GM10847 (cell line): ENCODE results near the gene TBC1D14.

Experiments used
- POLR2A ChIP-seq: IDR thresholded peaks from 2 replicates; pipeline ENCODE4 v1.6.1; 2011; ENCODE audit not compliant: insufficient read length; ENCODE audit errors: extremely low read depth

The TBC1D14 gene, protein sequence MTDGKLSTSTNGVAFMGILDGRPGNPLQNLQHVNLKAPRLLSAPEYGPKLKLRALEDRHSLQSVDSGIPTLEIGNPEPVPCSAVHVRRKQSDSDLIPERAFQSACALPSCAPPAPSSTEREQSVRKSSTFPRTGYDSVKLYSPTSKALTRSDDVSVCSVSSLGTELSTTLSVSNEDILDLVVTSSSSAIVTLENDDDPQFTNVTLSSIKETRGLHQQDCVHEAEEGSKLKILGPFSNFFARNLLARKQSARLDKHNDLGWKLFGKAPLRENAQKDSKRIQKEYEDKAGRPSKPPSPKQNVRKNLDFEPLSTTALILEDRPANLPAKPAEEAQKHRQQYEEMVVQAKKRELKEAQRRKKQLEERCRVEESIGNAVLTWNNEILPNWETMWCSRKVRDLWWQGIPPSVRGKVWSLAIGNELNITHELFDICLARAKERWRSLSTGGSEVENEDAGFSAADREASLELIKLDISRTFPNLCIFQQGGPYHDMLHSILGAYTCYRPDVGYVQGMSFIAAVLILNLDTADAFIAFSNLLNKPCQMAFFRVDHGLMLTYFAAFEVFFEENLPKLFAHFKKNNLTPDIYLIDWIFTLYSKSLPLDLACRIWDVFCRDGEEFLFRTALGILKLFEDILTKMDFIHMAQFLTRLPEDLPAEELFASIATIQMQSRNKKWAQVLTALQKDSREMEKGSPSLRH

DNA sequence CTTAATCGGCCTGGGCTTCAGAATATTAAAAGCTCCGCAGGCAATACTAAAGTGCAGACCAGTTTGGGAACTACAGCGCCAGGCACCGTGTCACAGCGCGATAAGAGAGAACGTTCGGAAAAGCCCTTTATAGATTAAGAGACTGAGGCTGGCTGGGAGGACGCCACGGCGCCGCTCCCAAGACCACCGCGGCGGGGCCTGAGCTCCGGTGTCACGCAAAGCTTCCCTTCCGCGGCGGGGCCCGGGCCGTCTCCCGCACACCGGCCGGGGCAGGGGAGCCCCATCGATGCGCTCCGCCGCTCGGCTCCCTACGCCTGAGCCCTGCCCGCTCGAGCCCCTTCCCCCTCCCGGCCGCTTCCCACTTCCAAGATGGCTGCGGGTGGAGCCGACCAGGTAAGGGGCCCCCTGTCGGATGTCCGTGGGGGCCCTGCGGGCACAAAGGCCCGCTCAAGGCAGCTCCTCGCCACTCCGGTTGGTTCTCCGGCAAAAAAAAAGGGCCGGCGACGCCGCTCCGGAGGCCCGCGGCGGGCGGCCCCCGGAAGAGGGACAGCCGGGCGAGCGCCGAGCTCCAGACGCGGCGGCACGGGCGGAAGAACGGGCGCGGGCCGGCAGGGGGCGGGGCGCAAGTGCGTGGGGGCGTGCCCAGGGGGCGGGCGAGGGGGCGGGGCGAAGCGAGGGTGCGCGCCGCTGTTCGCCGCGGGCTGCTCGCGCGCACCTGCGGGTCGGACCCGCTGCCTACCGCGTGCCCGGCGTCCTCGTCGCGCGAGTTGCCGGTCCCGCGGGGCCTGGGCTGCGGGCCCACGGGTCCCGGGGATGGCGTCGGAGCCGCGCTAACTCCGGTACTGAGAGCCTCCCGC is at the start of gene TBC1D14:
TBC1D14 (plus strand) TSS at position 714 of the 857 bp plus-strand sequence. CDS start 13,564 bp downstream, outside the sequence.
- peak; percentile 61 for TF ChIP-seq POLR2A

DNA sequence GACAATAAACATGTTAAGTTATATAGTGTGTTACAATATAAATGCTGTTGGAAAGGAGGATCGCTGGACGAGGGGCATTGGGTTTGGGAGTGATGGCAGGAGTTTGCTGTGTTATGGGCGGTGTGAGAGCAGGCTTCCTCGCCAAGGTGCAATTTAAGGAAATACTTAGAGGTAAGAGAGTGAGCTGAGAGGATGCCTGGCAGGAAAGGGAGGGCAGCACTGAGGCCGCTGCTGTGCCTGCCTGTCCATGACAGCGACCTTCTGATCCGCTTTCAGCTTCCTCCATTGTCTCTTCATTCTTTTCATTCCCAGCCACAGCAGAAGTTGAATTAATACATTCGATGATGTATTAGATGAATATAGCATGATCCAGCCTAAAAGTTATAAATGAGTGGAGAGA is 41.2 kb upstream of the TBC1D14 start:
- TF ChIP-seq POLR2A, result no peak

DNA sequence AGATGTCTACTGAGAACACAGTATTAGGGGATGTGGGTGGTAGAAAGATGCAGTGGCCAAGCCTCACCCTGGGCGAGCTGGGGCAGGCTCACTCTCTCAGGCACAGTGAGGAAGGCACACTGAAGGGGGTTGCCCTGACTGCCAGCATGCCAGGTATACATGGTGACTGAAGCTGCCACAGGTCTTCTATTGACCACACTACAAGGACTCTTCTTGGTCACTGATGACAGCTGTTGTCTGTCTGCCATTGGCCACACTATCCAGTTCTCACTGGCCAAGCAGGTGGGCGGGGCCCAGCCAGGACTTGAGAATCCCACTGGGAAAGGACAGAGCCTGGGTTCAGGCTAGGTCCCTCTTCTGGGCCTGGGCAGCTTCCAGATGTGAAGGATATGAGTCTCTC is 39.7 kb upstream of the TBC1D14 start:
- TF ChIP-seq POLR2A, result no peak

DNA sequence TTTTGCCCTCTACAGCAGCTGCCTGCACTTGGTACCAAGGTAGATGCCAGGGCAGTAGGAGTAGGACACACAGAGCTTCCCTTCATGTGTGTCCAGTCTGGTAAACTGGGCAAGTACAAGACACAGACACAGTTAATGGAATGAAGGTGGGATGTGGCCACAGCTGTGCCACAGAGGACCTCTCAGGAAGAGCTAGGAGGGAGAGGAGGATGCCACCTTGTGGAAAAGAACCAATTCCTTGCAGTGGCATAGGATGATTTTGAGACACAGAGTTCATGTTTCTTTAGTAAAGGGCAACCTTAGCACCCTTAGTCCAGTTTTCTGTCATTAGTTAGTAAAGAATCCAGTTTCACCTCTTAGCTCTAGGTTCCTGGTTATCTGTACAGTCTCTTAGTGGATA is 36.3 kb upstream of the TBC1D14 start:
- no peak for TF ChIP-seq POLR2A

DNA sequence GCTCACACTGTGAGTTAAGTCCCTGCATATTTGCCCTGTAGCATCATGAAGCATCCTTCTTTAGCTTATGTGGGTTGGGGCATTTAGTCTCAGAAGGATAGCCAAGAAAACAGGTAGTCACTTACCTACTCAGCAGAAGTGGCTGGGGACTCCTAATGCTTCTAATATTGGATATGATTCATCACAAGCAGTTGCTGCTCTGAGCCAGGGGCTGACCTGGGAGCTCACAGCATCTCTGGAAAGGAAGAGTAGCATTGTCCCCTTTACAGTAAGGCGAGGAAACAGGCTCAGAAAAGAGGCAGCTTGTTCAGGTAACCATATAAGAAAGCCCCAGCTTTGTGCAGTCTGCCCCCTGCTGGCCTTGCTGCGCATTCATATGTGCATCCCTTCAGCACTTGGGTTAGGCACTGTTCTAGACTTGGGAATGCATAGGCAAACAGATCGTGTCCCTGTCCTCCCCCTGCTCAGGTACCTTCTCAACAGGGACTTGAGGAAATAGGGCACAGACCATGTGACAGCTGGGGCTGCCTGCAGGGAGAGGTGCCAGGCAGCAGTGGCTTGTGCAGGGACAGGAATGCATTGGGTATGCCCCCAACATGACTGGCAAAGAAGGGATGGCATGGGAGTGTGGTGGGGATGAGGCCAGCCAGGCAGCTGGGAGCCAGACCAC is 35.7 kb upstream of the TBC1D14 start:
- no peak for TF ChIP-seq POLR2A

DNA sequence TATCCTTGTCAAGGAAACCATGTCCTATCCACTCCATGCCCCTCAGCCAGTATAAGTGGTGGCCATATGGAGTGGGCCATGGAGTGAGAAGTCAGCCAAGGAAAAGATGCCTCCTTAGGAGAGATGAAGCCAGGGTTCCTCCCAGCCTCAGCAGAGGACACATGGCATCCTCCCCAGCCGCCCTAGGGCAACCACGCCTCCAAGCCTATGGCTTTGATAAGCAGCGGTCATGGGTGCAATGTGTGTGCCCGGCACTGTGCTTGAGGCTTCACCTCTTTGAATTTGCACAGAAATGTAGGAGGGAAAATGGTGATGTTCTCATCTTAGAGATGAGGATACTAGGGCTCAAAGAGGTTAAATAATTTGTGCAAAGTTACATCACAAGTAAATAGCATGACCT is 34.6 kb upstream of the TBC1D14 start:
- TF ChIP-seq POLR2A, result no peak

DNA sequence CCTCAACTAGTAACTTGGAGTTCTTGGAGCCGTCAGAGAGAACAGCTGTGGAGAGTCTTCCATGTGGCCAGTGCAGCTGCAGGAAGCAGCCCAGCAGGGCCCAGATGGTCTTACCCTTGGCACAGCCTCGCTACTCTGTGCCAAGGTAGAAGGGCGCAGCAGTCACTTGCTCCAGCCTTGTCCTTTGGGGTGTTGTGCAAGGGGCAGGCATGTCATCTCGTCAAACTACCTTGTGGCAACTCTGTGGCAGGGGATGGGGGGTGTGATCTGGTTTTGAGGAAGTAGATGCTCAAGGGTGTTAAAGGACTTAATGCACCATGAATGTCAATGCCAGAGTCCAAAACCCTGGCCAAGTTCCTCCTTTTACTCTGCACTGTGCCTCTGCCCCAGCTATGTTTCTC is 34.2 kb upstream of the TBC1D14 start:
- no peak for TF ChIP-seq POLR2A

DNA sequence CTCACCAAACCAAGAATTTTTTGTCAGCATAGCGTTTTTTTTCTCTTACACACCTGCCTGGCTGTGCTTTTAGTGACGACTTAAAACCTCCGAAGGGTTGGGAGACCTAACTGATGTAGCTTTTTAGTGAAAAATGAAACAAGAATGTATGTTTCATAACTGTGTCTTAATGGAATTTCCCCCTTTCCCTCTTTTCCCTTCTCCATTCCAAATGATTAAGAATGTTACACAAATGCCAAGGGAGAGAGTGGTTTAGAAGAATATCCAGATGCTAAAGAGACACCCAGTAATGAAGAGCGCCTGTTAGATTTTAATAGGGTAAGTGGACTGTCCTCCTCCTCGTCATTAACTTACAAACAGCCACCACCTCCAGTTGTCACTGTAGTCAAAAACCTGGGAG is 33.2 kb upstream of the TBC1D14 start:
- TF ChIP-seq POLR2A, result no peak

DNA sequence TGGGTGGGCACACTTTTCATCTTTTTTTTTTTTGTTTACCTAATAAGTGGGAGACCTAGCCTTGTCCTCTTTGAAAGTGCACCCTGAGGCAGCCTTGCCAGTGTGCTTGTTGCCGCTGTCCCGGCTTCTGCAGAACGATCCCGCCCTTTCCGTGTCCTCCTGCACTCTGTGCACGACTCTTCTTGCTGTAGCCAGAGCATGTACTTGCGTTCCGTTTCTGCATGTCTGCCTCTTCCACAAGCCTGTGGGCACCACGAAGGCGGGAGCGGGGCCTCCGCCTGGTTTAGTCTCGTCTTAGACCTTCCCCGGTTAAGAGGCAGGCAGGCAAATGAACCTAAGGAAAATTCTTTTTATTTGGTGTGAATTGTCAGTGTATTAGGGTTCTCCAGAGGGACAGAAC is 32.6 kb upstream of the TBC1D14 start:
- no peak for TF ChIP-seq POLR2A

DNA sequence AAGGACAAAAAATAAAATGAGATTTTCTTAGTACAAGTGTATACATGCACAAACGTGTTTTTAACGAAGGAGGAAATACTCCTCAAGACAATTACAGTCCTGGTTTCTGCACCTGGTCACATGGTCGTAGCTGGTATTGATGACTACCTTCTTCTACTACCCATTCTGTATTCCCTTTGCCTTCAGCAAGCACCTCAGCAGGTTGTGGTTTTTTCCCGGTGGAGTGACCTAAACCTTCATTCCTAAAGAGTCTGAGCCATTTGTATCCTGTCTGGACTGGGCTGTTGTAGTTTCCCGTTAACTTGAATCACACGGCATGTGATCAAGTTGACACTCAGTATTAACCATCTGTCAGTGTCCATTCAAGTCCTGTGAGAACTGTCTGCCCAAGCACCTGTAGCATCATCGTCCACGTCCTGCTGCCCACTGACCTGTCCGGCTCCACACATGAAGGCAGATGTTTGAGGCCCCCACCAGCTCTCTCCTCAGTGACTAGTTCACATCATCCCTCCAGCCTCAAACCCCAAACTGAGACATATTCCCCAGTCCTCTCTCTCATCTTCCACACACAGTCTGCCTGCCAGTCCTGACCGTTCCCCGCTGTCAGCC is 31.1 kb upstream of the TBC1D14 start:
- no peak for TF ChIP-seq POLR2A

DNA sequence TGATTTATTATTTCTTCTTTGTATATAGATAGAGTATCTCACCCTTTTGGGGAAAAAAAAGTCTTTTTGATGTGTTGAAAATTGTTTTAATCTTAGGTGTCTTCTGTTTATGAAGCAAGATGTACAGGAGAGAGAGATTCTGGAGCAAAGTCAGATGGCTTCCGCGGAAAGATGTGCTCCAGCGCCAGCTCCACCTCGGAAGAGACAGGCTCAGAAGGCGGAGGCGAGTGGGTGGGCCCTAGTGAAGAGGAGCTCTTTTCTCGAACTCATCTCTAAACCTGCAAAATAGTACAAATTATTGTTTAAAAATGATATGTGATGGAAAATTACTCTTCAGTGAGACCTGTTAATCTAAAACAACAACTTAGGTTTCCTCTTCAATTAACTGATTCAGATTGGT is 28.9 kb upstream of the TBC1D14 start:
- no peak for TF ChIP-seq POLR2A

DNA sequence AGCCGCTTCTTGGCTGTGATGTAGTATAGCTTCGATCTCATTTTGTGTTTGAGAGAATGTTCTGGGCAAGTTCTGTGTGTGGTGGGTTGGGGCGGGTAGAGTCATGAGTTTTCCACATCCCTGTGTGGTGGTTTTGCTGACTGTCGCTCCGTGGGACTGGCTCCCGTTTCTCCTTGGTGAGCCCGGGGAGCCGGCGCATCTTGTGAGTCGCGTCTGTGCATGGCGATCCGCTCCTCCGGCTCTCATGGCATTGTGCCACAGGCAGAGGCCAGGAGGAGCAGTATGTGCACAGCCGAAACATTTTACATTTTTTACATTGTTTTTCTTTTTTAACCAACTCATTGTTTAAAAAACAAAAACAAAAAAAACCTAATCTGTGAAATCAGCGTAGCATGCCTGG is 27.7 kb upstream of the TBC1D14 start:
- no peak for TF ChIP-seq POLR2A

DNA sequence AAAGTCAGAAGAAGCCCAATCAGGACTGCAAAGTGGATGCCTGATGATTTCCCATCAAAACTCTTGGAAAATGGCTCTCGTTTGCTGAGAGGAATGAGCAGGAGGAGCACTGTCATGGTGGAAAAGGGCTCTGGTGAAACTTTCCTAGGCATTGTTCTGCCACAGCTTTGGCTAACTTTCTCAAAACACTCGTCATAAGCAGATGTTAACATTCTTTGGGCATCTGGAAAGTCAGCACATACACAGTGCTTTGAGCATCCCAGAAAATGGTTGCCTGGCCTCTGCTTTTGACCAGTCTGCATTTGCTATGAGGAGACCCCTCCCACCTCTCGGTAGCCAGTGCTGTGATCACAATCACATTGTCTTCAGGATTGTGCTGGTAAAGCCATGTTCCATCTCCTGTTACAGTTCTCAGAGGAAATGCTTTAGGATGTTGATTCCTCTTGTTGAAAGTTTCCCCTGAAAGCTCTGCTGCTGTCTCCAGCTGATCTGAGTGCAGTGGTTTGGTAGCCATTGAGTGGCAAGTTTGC is 25.2 kb upstream of the TBC1D14 start:
- TF ChIP-seq POLR2A, result no peak

DNA sequence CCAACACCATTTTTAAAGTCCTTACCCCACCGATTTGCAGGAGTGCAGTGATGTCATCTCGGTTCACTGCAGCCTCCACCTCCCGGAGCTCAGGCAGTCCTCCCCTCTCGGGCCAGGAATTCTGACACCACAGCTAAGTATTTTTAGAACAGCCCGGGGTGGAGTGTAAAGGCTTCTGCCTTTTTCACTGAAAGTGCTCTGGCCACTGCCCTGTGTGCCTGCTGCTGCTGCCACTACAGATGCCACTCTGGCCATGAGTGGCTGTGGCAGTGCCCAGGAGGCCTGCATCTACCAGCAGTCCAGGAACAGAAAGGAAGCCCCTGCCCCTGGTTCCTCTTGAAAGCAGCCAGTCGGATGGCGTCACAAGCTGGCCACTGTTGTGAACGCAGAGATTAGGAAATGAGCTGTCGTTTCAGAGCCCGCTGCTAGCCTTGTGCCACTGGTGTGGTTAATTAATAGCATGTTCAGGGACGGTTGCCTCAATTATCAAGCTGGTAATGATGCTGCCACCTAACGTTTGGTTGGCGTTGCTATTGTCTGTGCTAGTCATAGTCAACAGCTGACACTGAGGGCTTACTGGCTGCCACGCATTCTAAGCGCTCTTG is 23.6 kb upstream of the TBC1D14 start:
- TF ChIP-seq POLR2A, result no peak

DNA sequence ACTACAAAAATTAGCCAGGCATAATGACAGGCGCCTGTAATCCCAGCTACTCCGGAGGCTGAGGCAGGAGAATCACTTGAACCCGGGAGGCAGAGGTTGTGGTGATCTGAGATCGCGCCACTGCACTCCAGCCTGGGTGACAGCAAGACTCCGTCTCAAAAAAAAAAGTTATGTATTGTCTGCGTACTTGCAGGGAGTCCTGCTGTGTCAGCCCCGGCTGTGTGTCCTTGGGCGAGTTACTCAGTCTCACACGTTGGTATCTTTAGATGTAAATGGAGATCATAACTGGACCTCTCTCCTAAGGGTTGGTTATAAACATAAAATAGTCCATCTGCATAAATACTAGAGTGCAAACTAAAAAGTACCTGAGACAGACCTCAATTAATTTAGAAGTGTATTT is 22.7 kb upstream of the TBC1D14 start:
- no peak for TF ChIP-seq POLR2A
